Raji (cell line): ENCODE results near the gene THADA.

Experiments used
- POLR2A ChIP-seq: IDR thresholded peaks from 2 replicates; pipeline ENCODE4 v1.6.1; 2011; ENCODE audit warnings: low read depth, low read length, control low read depth; ENCODE audit not compliant: insufficient read depth

THADA gene

GRCh38 chr2:43437363-43437762 lies 158.5 kb downstream of the THADA start:
- no peak for TF ChIP-seq POLR2A

- TF ChIP-seq POLR2A = no peak
Measured at GRCh38 chr2:43436431-43436830, 159.4 kb downstream of the THADA start.

- no peak for TF ChIP-seq POLR2A
Measured at GRCh38 chr2:43435746-43436145, 160.1 kb downstream of the THADA start.

GRCh38 chr2:43430489-43430888 lies 165.3 kb downstream of the THADA start:
- no peak for TF ChIP-seq POLR2A

GRCh38 chr2:43429369-43429768 lies 166.5 kb downstream of the THADA start:
- TF ChIP-seq POLR2A = no peak

- TF ChIP-seq POLR2A = no peak
Measured at GRCh38 chr2:43427032-43427424, 168.8 kb downstream of the THADA start.

- TF ChIP-seq POLR2A = no peak
Measured at GRCh38 chr2:43426305-43427031, 169.4 kb downstream of the THADA start.

- TF ChIP-seq POLR2A = peak; percentile 35; the same call in 1 of the 2 replicates
Measured at GRCh38 chr2:43425659-43426058, 170.2 kb downstream of the THADA start.

- TF ChIP-seq POLR2A = no peak
Measured at GRCh38 chr2:43424262-43425207, 171.3 kb downstream of the THADA start.

- TF ChIP-seq POLR2A = no peak
Measured at GRCh38 chr2:43423941-43424261, 171.9 kb downstream of the THADA start.

GRCh38 chr2:43421194-43421593 lies 174.6 kb downstream of the THADA start:
- no peak for TF ChIP-seq POLR2A

GRCh38 chr2:43420389-43420801 lies 175.4 kb downstream of the THADA start:
- TF ChIP-seq POLR2A = no peak

GRCh38 chr2:43419876-43420275 lies 176.0 kb downstream of the THADA start:
- TF ChIP-seq POLR2A = no peak

- TF ChIP-seq POLR2A = no peak
Measured at GRCh38 chr2:43419243-43419642, 176.6 kb downstream of the THADA start.

- TF ChIP-seq POLR2A = no peak
Measured at GRCh38 chr2:43418680-43419079, 177.2 kb downstream of the THADA start.

- no peak for TF ChIP-seq POLR2A
Measured at GRCh38 chr2:43417300-43417699, 178.5 kb downstream of the THADA start.
